HG02973 (cell line): ENCODE measurements around the gene PCNX2.

Source experiments
- ATAC-seq: cut with Tn5 transposase; IDR thresholded peaks from one replicate; pipeline ENCODE4 v1.9.1; 2021; ENCODE audit warnings: moderate library complexity; ENCODE audit not compliant: unreplicated experiment

Gene PCNX2

DNA sequence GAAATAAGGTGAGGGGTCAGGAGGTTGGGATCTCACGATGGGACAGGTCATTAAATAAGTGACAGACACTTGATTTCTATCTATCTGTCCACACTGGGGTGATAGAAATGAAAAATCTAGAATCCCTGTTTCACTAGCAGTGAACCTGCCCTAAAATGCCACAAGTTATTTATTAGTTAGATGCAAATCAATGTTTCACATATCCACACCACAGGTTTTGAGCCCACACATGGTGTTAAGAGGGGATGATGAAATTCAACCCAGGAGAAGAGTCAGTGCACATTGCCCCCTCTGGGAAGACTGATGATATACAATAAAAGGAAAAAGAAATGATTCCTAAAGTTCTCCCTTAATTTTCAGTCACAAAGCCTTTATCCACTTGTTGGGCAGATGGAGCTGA lies 355.3 kb downstream of the PCNX2 start:
- ATAC-seq, result peak; percentile 48

GRCh38 chr1:232939748-232940147 lies 355.8 kb downstream of the PCNX2 start:
- no peak for ATAC-seq

DNA sequence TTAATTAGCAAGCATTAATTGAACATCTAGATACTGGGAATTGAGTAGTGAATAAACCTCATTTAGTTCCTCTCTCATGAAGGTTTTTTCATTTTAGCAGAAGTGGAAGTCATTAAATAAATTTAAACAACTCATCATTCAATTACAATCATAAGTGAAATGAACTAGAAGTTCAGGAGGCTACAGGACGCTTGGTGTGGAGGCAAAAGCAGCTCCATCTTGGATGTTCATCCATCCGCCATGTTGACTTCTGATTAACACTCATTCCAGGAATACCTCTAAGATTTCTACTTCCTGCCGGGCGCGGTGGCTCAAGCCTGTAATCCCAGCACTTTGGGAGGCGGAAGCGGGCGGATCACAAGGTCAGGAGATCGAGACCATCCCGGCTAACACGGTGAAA lies 356.6 kb downstream of the PCNX2 start:
- no peak for ATAC-seq

- ATAC-seq, result no peak
Observed at GRCh38 chr1:232937741-232938375, 357.7 kb downstream of the PCNX2 start.

GRCh38 chr1:232936941-232937340 lies 358.6 kb downstream of the PCNX2 start:
- ATAC-seq, result no peak
